GM19372 (cell line): ENCODE measurements around the gene NDUFV3.
"Not testable (repeated sequence)": the region's sequence is repeated elsewhere in the genome, so short reads cannot be mapped to it uniquely, and the experiment has no call there.

Source experiments
- ATAC-seq: cut with Tn5 transposase; IDR thresholded peaks from one replicate; pipeline ENCODE4 v1.9.1; 2021; ENCODE audit warnings: mild to moderate bottlenecking, low read depth, moderate library complexity; ENCODE audit not compliant: unreplicated experiment

The NDUFV3 gene

DNA sequence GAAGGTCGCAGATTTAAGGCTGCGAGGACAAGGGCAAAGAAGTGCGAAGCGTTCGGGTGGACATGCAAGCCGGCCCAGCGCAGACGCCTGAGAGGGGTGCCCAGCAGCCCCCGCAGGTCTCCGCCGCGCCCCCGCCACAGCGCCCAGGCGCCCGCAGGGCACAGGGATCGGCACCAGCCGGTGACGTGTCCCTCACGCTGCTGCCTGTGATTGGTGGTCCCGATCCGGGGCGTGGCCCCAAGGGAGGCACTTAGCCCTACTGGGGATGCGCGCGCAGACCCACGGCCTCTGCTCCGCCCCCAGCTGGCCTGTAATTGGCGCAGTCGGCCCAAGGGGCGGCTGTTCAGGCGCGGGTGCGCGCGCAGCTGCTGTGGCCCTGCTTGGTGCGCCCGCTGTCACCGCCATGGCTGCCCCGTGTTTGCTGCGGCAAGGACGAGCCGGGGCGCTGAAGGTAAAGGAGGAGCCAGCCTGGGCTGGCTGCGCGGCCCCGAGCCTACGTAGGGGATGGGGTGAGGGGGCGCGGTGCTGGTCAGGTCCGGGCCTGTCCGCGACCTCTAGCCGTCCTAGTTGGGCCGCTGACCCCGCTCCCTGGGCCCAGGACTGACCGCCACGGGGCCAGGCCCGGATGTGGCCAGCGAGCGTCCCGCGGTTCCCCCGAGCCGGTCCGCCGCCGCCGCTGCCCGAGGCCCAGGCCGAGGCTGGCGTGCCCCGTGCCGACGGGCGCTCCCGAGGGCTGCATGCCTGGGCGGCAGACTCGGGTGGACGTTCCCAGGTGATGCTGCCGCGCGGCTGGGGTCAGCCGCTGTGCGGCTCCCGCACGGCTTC is at the start of gene NDUFV3:
Gene NDUFV3 (plus strand): TSS at position 379 of the 825 bp plus-strand sequence. CDS start 25 bp downstream, at position 404.
- ATAC-seq: peak; percentile 88

DNA sequence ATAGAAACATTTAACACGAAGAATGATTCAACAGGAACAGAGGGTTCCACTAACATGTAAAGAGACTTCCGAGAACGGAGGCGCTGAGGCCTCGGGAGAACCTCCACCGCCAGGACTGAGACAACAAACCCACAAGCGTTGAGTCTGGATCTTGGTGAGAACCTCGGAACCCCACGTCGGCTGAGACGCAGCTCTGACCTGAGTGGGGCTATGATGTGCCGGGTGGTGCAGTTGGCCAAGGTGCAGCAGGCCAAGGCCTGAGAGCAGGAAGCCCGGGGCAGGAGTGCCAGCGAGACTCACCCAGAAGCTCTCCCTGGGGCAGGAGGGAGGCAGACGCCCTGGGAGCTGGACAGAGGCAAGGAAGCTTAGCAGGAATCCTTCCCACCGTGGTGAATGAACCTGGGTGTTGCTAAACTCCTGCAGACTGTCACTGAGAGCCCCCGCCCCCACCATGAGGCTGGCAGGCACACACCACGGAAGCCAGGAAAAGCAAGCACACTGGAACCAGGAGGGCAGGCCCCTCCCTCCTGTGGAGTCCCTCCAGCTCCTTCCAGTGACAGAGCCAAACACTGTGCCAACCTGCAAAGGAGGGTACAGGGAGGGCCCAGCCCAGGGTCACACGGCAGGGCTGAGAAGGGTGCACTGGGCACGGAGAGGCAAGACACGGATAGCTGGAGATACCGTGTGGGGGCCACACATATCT is 48.5 kb upstream of the NDUFV3 start:
- no peak for ATAC-seq

DNA sequence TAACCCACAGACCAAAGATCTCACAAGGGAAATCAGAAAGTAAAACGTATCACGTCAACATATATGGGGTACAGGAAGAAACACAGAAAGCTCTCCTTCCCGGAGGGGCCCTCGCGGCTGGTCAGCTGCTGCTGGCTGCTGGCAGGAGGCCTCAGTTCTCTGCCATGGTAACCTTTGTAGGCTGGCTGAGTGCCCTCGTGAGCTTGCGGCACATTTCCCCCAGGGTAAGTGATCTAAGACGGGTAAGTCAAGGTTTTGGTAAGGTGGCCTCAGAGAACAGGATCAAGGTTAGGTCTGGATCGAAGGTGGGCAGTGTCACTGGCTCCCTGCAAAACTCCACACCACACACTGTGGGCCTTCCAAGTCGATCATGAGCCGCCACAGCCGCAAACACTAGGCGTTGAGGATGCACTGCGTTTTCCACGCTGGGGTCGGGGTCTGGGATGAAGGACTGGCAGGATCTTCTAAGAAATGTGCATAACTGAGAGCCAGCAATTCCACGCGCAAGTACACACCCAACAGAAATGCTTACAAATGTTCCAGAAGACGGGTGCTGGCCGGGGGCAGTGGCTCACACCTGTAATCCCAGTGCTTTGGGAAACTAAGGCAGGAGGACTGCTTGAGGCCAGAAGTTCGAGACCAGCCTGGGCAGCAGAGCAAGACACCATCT is 47.7 kb upstream of the NDUFV3 start:
- no peak for ATAC-seq

DNA sequence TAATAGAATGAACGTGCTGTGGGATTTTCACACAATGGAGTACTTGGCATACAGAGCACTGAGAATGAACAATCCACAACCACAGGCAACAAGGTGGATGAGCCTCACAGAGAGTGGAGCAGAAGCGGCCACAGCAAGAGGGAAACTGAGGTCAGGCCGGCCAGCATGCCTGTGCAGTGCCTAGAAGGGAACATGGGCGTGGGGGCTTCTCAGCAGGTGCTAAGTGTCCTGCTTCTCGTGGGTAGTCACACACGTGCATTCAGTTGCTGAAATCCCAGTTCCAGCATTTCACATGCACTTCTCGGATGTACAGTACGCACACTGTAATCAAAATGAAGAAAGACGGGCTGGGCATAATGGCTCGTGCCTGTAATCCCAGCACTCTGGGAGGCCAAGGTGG is 46.9 kb upstream of the NDUFV3 start:
- ATAC-seq: no peak

DNA sequence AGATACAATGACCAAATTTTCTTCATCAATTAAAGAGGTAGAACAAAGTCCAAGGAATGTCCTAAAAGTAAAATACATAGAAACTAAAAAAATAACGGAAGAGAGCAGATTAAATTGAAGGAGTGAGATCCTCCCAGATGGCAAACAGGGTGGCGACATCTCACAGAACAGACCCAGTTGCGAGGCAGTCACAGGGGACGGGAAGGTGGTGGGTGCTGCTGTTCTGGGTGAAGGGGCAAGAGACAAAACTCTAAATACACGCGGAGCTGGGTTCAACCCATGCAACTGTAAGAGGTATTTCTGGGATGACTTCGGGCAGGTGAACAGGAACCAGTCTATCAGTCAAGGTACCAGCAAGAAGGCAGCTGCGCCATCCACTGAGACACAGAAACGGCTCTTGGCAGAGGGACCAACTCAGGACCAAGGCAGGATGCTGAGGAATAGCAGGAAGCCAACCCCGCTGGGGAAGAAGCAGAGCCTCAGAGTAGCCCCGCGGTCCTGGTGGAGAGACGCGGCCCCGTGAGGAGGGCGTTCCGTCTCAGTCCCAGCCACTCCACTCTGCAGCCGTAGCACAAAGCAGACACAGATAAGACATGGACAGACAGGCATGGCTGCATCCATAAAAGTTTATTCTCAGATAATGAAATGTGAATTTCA is 45.9 kb upstream of the NDUFV3 start:
- no peak for ATAC-seq

DNA sequence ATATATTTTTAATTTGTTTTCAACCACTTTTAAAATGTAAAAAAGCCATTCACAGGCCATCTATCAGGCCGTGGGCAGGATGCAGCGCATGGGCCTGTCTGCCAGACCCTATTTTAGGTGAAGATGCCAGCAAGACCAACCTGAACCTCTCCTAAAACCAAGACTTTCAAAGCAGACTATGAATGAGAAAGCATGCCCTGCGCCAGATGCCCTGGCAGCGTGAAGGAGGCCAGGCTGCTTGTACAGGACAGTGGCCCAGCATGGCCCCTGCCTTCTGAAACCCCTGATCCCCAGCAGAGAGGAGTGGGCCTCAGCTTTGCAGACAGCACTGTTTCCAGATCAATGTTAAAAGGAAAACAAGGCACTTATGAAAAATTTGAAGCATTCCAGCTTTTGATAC is 45.4 kb upstream of the NDUFV3 start:
- no peak for ATAC-seq

DNA sequence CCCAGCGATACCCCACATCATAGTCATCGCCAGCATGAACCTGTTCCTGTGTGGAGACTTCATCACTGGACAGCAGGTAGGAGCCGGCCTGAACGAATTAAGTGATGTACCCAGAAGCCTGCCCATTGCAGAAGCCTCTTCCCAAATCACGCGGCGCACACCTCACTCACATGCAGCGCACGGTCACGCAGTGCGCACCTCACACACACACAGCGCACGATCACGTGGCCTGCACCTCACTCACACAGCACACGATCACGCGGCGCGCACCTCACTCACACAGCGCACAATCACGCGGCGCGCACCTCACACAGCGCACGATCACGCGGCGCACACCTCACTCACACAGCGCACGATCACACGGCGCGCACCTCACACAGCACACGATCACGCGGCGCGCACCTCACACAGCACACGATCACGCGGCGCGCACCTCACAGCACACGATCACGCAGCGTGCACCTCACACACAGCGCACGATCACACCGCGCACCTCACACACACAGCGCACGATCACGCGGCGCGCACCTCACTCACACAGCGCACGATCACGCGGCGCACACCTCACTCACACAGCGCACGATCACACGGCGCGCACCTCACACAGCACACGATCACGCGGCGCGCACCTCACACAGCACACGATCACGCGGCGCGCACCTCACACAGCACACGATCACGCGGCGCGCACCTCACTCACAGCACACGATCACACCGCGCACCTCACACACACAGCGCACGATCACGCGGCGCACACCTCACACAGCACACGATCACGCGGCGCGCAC is 44.8 kb upstream of the NDUFV3 start:
- not testable (repeated sequence) for ATAC-seq

DNA sequence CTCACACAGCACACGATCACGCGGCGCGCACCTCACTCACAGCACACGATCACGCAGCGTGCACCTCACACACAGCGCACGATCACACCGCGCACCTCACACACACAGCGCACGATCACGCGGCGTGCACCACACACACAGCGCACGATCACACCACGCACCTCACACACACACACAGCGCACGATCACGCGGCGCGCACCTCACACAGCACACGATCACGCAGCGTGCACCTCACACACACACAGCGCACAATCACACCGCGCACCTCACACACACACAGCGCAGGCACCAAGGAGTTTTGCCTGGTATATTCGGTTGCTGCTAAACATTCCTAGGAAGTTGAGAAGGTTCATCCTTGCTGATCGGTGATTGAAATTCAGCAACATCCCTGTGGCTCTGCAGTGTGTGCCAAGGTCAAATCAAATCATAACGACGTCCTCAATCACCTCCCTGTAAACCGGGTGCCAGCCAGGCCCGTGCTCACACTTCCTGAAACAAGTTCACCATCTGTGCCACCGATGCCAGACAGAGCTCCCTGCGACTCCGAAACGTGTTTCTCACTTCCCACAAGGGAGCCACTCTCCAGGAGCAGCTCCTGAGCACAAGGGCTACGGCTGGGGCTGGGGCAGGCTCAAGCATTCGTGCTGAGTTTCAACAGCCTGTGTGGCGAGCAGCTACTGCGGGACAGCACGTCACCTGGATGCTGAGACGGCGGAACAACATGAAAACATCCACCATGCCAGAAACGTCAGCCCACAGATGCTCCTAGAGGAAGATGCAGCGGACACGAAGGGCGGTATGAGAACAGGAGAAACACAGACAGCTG is 44.0 kb upstream of the NDUFV3 start:
- ATAC-seq: no peak

DNA sequence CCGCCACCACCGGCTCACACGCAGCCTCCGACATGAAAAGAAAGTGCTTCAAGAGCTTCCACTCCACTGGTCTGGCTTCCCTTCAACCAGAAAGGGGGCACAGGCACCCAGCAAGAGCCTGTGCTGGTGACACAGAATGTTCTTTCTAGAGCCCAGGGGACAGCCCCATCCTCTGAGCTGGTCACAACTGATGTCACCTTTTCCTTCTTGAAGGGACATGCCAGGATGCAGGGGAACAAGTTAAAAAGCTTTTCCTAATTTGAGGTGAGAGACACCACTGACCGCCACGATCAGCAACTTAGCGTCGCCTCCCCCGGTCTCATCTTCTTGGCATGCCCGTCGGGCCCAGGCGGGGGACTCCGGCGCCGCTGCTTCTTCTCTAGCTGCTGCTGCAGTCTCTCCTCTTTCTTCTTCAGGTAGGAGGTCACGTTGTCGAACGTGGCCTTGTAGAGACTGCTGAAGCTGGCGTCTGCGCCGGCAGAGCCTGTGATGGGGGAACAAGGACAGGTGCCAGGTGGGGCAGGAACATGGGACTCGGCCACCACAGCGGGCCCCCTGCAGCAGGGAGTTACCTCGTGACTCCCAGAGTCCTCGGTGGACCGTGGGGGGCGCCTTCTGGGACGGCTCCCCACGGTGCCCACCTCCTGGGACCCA is 43.2 kb upstream of the NDUFV3 start:
- ATAC-seq: no peak

DNA sequence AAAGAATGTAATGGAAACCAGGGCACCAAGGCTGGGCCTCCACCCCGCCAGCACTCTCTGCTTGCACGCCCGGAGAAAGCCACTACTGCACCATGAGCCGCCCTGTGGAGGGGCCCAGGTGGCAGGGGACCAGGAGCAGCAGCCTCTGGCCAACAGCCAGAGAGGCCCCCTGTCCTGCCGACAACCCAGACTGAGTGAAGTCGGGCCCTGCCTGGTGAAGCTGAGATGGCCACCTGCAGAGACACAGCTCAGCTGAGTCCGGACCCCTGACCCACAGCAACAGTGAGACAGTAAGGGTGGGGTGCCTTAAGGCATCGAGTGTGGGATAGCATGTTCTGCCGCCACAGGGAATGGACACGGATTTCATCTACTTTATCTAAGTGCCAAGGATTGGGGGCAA is 42.6 kb upstream of the NDUFV3 start:
- no peak for ATAC-seq

DNA sequence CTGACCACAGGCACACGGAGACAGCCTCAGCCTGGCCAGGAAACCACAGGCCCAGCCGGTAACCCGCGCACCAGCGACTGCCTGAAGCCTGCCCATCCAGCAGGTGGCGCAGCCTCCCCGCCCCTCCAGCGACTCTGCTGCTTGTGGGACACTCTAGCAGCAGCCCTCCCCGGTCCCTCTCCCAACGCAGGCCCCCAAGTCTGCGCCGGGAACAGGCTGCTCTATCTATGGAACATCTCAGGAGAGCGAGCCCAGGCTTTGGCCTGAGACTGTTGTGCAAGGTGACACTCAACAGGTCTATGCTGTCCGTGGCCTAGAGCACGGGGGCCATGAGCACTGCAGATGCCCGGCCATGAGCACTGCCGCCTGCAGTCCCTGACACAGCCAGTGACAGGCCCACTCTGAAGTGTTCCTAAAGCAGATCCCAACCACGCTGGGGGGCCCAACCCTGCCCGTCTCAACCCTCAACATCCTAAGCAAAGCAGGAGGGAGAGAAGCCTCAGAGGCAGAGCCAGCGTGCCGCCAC is 42.2 kb upstream of the NDUFV3 start:
- ATAC-seq: no peak

DNA sequence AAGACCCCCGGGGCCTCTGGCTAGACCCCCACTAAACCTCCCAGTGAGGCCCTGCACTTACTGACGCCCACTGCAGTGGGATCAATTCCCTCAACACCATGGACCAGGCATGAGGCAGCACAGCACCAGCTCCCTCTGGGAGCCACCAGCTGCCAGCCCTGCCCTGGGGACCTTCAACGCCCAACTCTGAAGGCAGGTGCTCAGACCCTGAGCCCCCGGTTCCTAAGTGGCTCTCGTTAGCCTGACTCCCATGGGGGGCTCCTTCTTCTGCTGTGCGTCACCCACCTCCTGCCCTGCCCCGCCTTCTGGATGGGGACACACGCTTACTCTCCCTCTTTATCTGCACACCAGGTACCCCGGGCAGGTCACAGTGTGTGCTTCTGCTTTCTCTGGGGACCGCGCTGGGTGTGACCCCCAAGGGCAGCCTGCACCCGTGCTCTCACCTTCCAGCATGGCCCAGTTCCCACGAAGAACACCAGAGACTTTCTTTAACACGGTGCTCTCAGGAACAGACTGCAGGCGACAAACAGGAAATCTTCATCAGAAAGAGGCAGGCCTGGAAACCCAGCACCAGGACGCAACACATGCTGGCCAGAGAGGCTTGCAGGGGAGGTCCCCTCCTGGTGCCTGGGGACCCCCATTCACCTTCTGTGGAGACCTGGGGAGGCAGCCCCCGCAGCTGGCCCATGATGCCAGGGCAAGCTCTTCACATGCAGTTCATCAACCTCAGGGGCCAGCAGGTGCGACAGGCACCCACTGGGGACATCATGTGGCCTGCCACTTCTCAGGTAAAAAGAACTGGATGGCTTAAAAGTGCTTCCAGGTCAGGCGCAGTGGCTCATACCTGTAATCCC is 41.1 kb upstream of the NDUFV3 start:
- no peak for ATAC-seq

DNA sequence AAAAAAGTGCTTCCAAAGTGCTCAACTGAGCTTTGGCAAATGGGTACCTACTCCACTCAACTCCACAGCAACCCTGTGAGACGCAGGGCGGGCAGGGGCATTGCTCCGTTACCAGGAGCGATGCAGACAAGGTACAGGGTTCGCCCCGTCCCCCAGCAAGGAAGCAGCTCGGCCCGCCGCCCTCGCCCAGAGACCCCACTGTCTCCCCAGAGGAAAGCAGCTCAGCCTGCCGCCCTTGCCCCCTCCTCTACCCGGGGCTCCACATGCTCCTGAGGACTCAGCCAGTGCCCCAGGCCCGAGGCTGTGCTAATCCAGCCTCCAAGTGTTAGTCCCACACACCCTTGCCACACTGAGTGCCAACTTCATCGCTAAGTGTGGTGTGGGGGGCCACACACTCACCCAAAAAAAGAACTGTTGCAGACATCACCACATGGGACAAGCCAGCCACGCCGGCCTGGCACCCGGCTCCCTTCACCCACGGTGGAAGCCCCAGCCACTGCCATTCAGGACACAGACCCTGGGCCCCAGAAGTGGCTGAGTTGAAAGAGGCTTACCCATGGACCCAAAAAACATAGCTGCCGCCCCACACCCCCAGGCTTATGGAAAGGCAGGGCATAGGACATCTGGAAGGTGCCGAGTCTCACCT is 40.1 kb upstream of the NDUFV3 start:
- ATAC-seq: no peak

DNA sequence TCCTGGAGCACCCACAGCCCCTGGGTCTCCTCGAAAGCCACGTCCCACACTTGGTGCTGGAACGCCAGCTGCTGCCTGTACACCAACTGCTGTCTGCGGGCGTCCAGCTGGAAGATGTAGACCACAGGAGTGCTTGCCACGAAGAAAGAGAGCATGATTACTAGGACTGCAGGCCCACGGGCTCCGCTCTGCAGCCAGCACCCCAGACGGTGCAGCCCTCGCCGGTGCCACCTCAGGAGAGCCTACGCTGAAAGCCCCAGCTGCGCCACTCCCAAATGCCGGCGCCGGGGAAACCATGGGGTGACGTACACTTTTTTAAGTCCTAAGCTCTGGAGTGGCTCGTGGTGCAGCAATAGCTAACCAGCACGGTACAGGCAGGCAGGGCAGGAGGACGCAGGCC is 39.5 kb upstream of the NDUFV3 start:
- ATAC-seq: no peak

DNA sequence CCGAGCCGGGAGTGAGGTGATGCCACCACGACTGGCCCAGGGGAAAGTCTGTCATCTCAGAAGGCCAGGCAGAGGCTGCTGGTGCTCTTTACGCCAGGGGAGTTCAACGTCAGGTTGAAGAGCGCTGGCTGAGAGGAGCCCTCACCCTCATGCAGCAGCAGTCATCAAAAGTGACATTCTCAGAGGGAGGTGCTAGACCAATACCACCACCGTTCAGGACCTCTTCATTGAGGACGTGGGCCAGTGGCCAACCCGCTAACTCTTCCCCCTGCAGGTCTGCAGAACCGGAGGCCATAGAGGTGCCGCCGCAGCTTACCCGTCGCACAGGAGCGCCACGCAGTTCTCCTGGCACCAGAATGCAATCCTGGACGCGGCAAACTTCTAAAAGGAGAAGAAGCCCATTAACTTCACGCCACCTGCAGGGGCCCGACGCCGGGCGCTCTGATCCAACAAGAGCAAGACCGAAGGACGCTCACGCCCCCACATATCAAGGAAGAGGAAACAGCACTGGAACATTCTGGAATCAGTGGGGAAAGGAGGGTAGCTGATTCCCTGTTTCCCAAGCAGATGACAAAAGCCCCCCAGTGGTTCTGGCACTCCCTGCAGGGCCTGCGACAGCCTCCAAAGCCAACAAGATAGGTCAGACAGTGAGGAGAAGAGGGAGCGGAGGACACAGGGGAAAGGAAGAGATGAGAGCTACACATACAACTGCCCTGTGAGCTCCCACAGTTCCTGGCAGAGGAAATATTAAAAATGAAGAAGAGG is 38.7 kb upstream of the NDUFV3 start:
- ATAC-seq: no peak

DNA sequence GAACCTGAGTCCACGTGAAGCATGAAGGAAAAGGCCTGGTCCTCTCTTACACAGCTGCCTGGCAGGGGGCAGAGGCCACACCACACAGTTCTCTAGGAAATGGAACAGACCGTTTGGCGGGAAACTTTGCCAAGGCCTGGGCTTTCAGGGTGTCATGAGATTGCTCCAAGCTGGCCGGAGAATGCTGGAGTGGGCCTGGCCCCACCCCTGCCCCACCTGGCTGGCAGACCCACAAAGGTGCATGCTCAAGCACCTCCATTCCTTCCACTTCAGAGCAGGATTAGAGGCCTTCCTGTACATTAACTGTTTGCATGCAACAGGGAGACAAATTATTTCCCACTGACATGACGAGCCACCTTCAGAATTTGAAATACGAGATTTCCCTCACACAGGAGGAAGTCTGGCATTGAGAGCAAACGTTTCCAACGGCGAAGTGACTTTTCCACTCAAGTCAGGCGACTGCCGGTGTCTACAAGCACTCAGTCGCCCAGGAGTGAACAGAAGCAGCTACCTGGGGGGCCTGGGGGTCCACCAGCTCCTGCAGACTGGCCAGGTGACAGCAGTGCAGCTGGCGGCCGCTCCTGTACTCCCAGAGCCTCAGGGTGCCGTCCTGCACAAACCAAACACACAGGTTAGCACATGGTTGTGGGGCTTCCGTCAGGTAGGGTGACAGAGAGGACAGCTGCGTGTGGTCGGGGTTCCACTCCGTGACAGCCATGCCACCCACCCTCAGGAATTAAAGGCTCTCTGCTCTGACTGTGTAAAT is 37.8 kb upstream of the NDUFV3 start:
- ATAC-seq: no peak
